ENCODE measurements around the gene CDCP1. TPM values are rescaled to one million over a fixed set of nuclear protein-coding genes. Genes with fewer than 3 reads are reported as not detected.

CDCP1 gene
- total RNA-seq, 6 experiments from 2014 or later: 0.78 to 2.1 (median 1.7) TPM

- peak; percentile 95 for DNase-seq
- Mint-ChIP-seq H3K27ac (peak overlapping the region; percentile 94), H3K4me3 (peak overlapping the region; percentile 64), H3K36me3 (ENCODE audit: low read depth) (0 out of 2 replicates have a peak, but pooled peaks cover 4% of the 10 kb centered on the region), H3K9me3 (no peaks in the 10 kb centered on the region), H3K27me3 (ENCODE audit: insufficient read depth) (no peaks in the 10 kb centered on the region; the same call in 1 of the 2 replicates), H3K4me1 (ENCODE audit: low read depth) (peaks cover 90% of the 10 kb centered on the region)
- no peak for TF ChIP-seq CTCF (IDR thresholded peaks at IDR 0.05)
Measured at GRCh38 chr3:45124352-45124751, 21.8 kb downstream of the CDCP1 start.

GRCh38 chr3:45123581-45124269, 22.5 kb downstream of the CDCP1 start:
- peak overlapping the region; percentile 94 for H3K27ac Mint-ChIP-seq
- no peak for TF ChIP-seq CTCF (IDR thresholded peaks at IDR 0.05)
- H3K9me3 Mint-ChIP-seq: no peaks in the 10 kb centered on the region
- H3K4me1 Mint-ChIP-seq (ENCODE audit: low read depth): peaks cover 90% of the 10 kb centered on the region
- H3K4me3 Mint-ChIP-seq: peak overlapping the region; percentile 64
- H3K27me3 Mint-ChIP-seq (ENCODE audit: insufficient read depth): no peaks in the 10 kb centered on the region; the same call in 1 of the 2 replicates
- 0 out of 2 replicates have a peak, but pooled peaks cover 4% of the 10 kb centered on the region for H3K36me3 Mint-ChIP-seq (ENCODE audit: low read depth)
- peak; percentile 89 for DNase-seq

- Mint-ChIP-seq H3K27me3 (ENCODE audit: insufficient read depth) (no peaks in the 10 kb centered on the region; the same call in 1 of the 2 replicates), H3K4me3 (peak overlapping the region; percentile 64), H3K27ac (peak overlapping the region; percentile 94), H3K9me3 (no peaks in the 10 kb centered on the region), H3K4me1 (ENCODE audit: low read depth) (peaks cover 90% of the 10 kb centered on the region), H3K36me3 (ENCODE audit: low read depth) (0 out of 2 replicates have a peak, but pooled peaks cover 4% of the 10 kb centered on the region)
- no peak for TF ChIP-seq CTCF (IDR thresholded peaks at IDR 0.05)
- DNase-seq: peak; percentile 91
Measured at GRCh38 chr3:45123030-45123429, 23.1 kb downstream of the CDCP1 start.

- DNase-seq: peak; percentile 29
- H3K27ac Mint-ChIP-seq: peak overlapping the region; percentile 20
- H3K4me1 Mint-ChIP-seq (ENCODE audit: low read depth): peaks cover 73% of the 10 kb centered on the region
- no peaks in the 10 kb centered on the region; the same call in 1 of the 2 replicates for H3K27me3 Mint-ChIP-seq (ENCODE audit: insufficient read depth)
- TF ChIP-seq CTCF (IDR thresholded peaks at IDR 0.05): no peak
- no peaks in the 10 kb centered on the region for H3K36me3 Mint-ChIP-seq (ENCODE audit: low read depth)
- no peak overlapping the region for H3K4me3 Mint-ChIP-seq
- no peaks in the 10 kb centered on the region for H3K9me3 Mint-ChIP-seq
Measured at GRCh38 chr3:45120359-45121158, 25.6 kb downstream of the CDCP1 start.

- TF ChIP-seq CTCF (IDR thresholded peaks at IDR 0.05): no peak
- Mint-ChIP-seq H3K4me1 (ENCODE audit: low read depth) (peaks cover 66% of the 10 kb centered on the region), H3K36me3 (ENCODE audit: low read depth) (no peaks in the 10 kb centered on the region), H3K4me3 (no peak overlapping the region), H3K9me3 (no peaks in the 10 kb centered on the region), H3K27ac (peak overlapping the region; percentile 20), H3K27me3 (ENCODE audit: insufficient read depth) (no peaks in the 10 kb centered on the region; the same call in 1 of the 2 replicates)
- DNase-seq: no peak
Measured at GRCh38 chr3:45119824-45120358, 26.3 kb downstream of the CDCP1 start.

All from HFFc6 (cell line).